GM19372 (cell line): ENCODE measurements around the gene COL11A2.

Experiments used
- ATAC-seq: cut with Tn5 transposase; IDR thresholded peaks from one replicate; pipeline ENCODE4 v1.9.1; 2021; ENCODE audit warnings: mild to moderate bottlenecking, low read depth, moderate library complexity; ENCODE audit not compliant: unreplicated experiment

Gene COL11A2

DNA sequence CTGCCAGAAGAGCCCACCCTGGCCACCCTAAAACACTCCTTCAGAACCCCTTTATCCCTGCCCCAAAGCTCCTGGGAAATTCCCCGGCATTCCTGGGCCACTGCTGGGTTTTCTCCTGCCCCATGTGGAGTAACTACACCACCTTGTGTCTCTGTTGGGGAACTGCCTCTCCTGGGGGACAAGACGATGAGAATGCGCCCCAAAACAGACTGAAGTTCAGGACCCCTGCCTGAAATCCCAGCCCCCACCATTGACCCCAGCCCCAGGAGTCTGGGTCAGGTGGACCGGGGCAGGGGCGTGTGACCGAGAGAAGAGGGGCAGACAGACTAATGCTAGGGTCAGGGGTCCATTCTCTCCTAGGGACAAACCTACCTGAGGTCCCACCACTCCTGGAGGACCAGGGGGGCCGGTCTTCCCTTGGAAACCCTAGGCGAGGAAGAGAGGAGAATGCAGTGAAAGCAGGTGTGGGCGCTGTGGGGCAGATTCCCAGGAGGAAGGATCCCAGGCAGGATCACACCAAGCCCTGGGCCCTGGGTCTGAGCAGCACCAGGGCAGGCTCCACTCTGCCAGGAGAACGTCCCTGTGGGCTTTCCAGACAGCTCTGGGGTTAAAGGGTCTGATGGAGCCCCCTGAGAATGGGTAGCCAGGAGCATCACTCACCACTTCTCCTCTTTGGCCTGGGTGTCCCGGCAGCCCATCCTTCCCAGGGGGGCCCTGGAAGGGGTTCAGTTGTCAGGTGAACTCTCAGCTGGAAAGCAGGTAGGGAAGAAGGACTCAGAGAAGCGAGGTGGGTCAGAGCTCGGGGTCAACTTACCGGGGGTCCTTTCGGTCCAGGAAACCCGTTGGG lies 19.4 kb downstream of the COL11A2 start:
- no peak for ATAC-seq

DNA sequence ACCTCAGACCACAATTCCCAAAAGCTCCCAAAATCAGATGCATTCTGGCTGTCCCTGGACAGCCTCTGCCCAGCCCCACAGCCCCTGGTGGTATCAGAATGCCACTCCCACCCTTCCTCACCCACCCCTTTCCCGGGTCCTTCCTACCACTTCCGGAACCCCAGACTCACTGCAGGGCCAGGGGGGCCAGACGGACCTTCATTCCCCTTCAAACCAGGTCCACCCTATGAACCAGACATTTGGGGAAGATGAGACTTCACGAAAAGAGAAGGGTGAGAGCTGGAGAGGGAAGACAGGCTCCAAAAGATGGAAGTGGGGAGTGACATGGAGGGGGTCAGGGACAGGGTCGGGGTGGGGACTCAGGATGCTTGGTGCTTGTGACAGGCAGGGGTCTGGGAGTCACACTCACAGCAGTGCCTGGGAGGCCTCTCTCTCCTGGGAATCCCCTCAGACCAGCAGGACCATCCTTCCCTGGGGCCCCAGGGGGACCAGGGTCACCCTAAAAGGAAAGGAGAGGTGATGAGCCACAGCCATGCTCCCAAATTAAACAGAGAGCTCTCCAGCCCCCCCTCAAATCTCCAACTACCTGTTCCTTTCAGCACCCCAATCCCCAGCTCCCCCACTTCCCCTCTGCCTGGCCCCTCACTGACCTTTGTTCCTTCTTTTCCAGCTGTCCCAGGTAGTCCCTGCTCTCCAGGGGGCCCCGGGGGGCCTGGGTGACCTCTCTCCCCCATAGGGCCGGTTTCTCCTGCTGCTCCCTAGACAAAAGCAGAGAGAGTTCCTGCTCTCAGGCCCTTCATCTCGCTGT lies 20.2 kb downstream of the COL11A2 start:
- ATAC-seq, result no peak

DNA sequence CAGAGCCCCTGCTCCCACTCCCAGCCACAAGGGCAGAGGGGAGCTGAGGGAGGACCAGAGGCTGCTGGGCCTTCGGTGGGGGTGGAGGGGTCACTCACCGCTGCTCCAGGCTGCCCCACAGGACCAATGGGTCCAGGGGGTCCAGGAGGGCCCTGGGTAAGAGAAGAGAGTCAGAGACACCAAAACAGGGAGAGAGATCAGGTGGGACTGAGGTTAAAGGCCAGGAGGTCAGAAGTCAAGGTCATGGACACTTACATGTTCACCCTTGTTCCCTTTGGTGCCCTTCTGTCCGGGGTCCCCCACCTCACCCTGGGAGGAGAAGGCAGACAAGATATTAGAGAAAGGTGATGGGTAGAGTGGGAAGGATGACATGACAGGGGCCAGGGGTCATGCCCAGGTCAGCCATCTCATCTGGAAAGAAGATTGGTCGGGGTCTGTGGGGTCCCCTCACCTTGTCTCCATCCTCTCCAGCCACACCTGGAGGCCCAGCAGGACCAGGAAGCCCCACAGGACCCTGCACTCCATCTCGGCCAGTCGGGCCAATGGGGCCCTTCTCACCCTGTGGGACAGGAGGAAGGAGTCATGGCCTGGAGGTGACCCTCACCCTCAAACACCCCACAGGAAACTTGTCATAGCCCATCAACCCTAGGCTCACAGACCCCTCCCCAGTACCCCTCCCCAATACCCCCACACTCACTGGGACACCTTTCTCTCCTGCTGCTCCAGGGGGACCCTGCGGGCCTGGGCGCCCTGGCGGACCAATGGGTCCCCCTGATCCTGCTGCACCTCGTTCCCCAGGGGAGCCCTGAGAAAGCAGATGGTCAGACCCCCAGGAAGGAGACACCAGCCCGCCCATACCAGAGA lies 21.0 kb downstream of the COL11A2 start:
- ATAC-seq, result no peak

DNA sequence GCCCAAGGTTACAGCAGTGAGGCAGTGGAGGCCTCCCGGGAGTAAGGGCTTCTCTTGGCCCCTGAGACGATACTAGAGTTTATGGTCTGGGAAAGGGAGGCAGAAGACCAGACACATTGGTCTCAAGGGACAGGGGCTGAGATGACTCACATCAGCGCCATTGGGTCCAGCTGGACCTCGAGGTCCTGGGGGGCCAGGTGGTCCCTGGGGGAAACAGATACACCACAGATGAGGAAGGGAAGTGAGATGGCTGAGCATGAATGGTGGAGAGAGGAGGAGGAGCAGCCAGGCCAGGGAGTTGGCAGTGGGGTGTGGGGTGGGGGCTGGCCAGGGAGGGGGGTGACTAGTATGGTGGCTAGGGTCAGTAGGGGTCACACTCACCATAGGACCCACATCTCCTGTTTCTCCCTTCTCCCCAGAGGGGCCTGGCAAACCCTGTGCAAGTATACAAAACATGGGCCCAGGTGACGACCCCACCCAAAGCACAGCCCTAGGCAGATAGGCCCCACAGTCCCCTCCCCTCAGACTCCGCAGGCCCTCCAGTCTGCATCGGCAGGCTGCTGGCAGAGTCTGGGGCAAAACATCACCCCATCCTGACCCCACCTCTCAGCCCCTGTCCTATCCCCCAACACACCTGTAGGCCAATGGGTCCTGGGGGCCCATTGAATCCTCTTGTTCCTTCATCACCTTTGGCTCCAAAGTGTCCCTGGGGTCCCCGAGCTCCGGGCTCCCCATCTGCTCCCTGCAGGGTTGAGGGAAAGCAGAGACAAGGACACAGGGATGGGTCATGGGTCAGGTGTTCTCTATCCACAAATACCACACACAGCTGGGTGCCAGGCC lies 21.9 kb downstream of the COL11A2 start:
- ATAC-seq, result no peak

DNA sequence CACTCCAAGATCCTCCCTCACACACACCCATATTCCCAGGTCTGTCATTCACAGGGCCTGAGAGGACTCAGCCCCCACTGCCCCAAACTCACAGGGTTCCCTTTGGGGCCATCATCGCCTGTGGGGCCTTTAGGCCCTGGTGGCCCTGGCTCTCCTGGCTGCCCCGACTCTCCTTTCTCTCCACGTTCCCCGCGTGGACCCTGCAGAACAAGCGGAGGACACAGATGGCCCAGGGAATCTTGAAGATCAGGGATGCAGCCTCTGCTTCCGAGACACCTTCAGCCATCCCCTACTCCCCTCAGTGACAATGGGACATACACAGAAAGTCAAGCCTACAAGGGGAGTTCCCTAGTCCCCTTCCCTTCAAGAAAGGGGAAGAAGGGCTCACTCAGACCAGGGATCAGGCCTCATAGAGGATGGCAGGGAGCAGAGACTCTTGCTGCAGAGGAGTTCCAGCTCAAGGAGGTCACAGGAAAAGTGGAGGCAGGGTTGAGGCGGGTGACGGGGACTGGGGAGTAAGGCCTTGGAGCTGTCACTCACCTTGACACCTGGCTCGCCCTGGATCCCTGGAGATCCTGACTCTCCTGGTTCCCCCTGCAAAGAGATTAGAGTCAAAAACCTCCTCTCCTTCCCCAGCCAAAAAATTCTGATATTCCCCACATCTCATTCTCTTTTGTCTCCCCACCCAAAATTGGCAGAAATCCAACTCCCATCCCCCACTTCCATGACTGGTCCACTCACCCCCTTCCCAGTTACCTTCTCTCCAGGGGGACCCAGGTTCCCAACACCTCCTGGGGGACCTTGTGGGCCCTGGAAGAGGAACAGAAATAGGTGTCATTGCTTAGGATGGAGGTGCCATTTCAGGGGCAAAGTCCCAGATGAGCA lies 22.7 kb downstream of the COL11A2 start:
- ATAC-seq, result no peak

DNA sequence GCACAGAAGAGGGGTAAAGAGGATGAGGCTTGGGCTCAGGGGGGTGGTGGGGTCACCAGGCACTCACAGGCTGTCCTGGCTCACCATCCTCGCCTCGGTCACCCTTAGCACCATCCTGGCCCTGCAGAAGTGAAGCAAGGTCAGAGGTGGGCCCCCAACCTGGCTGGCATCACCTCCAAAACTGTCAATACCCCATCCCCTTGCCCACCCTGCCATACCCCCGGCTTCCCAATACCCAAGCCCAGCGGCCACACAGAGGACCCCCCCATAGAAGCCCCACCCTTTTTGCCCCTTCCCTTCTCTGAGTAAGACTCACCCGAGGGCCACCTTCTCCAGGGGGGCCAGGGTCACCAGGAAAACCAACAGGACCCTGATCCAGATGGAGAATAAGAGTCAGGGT lies 23.6 kb downstream of the COL11A2 start:
- ATAC-seq, result no peak

DNA sequence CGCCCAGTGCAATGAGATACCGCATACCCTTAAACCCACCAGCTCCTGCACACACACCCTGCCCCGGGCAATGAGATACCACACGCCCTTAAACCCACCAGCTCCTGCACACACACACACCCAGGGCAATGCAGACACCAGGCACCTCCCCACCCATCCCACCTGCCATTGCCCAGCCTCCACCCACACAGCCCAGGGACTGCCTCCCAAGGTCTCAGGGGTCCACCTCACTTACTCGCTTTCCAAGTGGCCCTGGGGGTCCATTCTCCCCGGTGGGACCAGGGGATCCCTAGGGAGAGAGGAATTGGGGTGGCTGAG lies 24.0 kb downstream of the COL11A2 start:
- no peak for ATAC-seq

DNA sequence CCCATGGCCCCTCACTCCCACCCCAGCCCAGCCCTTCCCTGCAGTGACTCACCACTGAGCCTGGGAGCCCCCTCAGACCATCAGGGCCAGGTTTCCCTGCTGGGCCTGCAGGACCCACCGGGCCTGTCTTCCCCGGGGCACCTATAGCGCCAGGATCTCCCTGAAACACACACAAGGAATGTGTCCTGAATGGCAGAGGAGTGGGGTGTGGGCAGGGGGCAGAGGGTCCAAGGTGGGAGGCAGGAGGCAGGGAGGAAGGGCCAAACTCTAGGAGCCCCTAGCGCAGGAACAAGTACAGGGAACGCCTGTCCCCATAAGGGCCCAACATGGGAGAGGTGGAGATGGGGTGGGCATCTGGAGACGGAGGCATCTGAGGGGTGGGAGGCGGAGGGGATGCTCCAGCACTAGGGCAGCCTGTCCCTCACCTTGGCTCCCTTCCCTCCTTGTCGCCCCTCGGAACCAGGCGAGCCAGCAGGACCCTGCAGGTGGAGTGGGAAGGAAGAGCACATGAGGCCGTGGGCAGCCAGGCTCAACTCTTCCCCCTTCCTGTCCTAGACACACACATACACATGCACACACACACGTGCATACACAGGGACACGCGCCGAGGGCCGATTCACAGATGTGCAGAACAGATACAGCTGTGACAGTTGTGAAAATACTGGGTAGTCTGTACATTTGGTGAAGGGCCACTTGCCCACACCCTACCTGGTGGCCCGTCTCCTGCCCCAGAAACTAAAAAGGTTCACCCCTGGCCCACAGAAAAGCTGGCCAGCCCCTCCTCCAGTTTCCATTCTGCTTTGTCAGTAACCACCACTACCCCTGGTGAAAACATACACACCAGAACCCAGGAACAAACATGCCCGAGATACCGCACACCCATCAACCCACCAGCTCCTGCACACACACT lies 24.6 kb downstream of the COL11A2 start:
- no peak for ATAC-seq

DNA sequence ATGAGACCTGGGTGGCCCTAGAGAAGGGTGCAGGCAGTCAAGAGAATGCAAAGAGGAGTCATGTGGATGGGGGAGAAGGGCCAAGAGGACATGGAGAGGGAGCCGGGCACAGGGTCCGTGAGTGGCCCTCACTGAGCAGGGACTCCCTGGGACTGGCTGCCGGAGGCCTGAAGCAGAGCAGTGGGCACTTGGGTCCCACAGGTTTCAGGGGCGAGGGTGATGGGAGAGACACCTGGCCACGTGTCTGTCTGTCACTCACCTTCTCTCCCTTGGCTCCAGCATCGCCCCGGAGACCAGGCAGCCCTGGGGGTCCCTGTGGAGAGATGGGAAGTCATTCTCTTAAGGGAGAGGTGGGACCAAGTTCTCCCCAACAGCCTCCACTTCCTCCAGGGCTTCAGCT lies 25.5 kb downstream of the COL11A2 start:
- ATAC-seq, result no peak

DNA sequence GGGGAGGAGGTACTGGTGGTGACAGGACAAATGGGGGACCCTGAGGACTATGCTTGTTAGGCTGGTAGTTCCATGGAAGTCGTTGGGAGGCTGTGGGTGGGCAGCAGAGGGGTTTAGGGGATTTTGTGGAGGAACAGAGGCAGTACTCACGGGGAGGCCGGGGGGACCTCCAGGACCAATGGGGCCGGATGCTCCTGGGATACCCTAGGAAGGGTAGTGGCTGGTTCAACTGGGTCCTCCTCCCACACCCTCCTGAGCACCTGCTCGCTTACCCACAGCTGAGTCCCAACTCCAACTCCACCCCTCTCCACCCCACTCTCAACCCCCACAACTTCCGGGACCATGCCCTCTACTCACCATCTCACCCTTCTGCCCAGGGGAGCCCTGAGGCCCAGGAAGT lies 25.9 kb downstream of the COL11A2 start:
- ATAC-seq, result no peak

DNA sequence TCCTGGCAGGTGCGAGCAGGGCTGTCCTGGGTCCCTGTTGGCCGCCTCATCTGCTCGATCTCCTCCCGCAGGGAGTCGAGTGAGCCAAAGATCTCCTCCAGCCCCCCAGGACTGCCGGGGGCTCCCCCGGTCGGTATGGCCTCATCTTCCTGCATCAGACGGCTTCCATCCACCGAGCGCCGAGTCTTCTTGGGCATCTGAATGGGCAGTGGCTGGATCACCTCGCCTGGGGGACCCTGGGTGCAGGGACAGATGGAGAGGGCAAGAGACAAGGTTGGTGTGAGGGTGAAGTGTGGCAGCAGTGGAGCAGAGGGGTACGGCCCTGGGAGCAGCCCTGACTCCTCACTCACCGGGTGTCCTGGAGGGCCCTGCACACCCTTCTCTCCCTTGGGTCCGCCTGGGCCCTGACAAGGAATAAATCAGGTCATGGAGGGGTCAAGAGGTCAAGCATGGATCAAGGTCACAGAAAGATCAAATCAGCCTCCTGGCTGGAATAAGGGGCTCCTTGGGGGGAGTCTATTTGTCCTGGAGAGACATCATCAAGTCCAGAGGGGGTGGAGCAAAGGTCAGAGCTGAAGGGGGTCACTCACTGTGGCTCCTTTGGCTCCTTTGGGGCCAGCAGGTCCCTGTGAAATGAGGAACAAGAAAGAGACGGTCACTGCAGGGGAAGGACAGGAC lies 26.5 kb downstream of the COL11A2 start:
- ATAC-seq, result no peak

DNA sequence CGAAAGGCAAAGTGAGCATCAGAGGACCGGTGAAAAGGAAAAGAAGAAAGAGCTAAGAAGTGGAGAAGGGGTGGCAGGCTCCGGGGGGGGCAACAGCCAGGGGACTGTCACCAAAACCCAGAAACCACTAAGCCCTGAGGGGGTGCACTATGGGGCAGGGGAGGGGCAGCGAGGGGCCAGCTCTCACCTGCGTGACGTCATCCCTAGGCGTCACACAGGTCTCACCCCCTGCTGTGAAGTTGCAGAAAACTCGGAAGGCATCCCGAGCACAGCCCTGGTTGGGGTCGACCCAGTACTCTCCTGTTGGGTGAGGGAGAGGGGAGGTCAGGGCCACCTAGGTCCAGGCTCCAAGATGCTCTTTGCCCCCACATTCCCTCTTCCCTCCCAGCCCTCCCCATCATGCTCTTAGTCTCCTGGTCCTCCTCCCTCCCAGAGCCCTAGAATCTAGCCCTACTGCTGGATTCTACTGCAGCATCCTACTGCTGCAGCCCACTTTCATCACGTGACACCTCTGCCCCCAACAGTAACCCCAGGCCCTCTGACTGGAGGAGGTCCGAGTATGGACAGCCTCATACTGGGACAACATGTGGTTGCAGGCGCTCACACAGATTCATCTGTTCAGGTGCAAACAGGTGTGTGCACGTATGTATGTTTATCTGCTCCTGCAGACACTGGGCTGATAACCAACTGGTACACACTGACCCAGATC lies 27.4 kb downstream of the COL11A2 start:
- no peak for ATAC-seq

DNA sequence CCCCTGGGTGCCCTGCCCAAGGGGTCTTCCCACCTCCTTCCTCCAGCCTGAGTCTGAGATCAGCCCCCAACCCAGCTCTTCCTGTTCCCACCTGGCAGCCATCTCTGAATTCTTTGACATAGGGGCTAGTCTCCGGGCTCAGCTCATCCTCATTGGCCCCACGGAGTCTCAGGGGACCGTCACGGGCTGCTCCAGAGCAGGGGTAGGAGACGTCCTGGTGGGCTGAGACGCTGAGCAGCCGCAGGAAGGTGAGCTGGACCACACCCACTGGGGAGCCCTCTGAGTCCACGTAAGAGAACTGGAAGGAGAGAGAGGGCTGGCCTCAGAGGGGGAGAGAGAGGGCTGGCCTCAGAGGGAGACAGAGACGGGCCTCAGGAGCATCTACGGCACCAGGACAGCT lies 28.1 kb downstream of the COL11A2 start:
- no peak for ATAC-seq

DNA sequence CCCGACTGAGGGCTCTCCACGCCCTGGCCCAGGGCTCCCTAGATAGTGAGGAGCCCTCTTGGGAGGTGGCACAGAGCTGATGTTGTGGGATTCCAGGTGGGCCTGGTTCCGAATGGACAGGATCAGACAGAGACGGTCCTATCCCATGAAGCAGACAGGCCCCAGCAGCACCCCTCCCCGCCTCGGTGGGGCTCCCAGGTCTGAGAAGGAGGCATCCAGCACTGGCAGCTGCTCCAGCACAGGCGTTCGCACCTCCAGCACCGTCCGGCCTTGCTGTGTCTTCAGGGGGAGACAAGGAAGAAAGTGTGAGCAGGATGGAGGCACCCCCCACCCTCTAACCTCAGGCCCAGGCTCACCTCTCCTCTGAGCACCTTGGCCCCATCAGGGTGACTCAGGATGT lies 28.7 kb downstream of the COL11A2 start:
- ATAC-seq, result no peak

DNA sequence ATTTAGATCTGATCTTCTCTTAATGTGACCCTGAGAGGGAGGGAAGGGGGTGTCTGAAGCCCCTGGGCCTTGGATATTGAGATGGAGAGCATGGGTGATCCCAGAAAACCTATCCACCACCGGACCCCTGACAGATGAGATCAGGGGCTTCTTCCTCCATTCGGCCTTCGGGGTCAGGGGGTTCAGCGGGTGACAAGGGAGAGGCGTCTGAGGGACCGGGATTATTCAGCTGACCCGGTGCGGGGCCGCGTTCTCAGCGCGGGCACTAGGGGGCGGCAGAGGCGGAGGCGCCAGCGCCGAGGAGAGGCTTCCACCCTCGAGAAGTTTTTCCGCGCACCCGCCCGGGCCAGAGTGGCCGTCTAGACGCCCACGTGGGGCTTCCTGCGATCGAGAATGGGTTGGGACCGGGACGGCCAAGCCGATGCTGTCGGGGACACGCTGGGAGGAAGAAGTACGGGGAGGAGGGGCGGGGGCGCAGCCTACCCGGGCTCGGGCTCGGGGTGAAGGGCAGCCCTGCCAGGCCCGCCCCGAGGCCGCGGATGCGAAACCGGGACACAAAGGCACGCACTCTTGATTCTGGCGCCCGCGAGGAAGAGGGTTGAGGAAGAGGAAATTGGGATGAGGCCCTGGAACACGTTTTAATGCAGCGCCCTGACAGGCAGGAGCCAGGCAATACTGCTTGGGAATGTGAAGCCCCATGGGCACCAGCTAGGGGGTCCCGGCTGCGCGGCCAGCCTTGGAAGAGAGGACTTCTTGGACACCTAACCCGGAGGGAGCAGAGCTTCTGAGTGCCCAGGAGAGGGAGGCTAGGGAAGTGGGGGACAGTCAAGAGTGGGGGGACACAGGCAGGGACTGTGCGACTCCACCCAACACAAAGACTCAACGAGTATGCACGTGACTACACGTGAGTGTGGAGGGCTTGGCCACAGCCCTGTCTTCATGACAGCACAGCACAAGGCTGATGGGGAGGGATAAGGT lies 30.6 kb downstream of the COL11A2 start:
- no peak for ATAC-seq
